Measurements from ENCODE around the gene DAB1. TPM values are rescaled to one million over a fixed set of nuclear protein-coding genes. Genes with fewer than 3 reads are reported as not detected.

The DAB1 gene
- polyA plus RNA-seq, 1 experiment = 0.05 TPM

GRCh38 chr1:57012315-57012714 is 411.5 kb downstream of the DAB1 start:
- no peak for DNase-seq (ENCODE audit: low read depth, low spot score)
- POLR2A ChIA-PET = no interaction called here
- Histone ChIP-seq H3K9me3 (ENCODE audit: control insufficient read depth, insufficient read depth, low read length) (no peaks in the 10 kb centered on the region), H3K4me3 (ENCODE audit: low read depth, low read length) (no peak overlapping the region), H3K27me3 (ENCODE audit: control insufficient read depth, insufficient read depth, low read length) (no peaks in the 10 kb centered on the region), H3K27ac (ENCODE audit: low read depth, low read length) (no peak overlapping the region)
- CTCF ChIA-PET = no interaction called here
- no peak for TF ChIP-seq CTCF (IDR thresholded peaks at IDR 0.05; ENCODE audit: low read depth, low read length)

- no peak for DNase-seq (ENCODE audit: low read depth, low spot score)
- no peaks in the 10 kb centered on the region for H3K9me3 ChIP-seq (ENCODE audit: control insufficient read depth, insufficient read depth, low read length)
- TF ChIP-seq CTCF (IDR thresholded peaks at IDR 0.05; ENCODE audit: low read depth, low read length) = no peak
- H3K27me3 ChIP-seq (ENCODE audit: control insufficient read depth, insufficient read depth, low read length) = no peaks in the 10 kb centered on the region
- no peak overlapping the region for H3K4me3 ChIP-seq (ENCODE audit: low read depth, low read length)
- no peak overlapping the region for H3K27ac ChIP-seq (ENCODE audit: low read depth, low read length)
- POLR2A ChIA-PET = no interaction called here
- CTCF ChIA-PET = no interaction called here
Measured at GRCh38 chr1:57010511-57010910, 413.3 kb downstream of the DAB1 start.

GRCh38 chr1:57007948-57008347 is 415.9 kb downstream of the DAB1 start:
- Histone ChIP-seq H3K9me3 (ENCODE audit: control insufficient read depth, insufficient read depth, low read length) (no peaks in the 10 kb centered on the region), H3K27me3 (ENCODE audit: control insufficient read depth, insufficient read depth, low read length) (no peaks in the 10 kb centered on the region), H3K27ac (ENCODE audit: low read depth, low read length) (no peak overlapping the region), H3K4me3 (ENCODE audit: low read depth, low read length) (no peak overlapping the region)
- CTCF ChIA-PET = no interaction called here
- POLR2A ChIA-PET = no interaction called here
- DNase-seq (ENCODE audit: low read depth, low spot score) = no peak
- no peak for TF ChIP-seq CTCF (IDR thresholded peaks at IDR 0.05; ENCODE audit: low read depth, low read length)

- Histone ChIP-seq H3K27me3 (ENCODE audit: control insufficient read depth, insufficient read depth, low read length) (no peaks in the 10 kb centered on the region), H3K4me3 (ENCODE audit: low read depth, low read length) (no peak overlapping the region), H3K9me3 (ENCODE audit: control insufficient read depth, insufficient read depth, low read length) (no peaks in the 10 kb centered on the region), H3K27ac (ENCODE audit: low read depth, low read length) (no peak overlapping the region)
- CTCF ChIA-PET = no interaction called here
- no peak for DNase-seq (ENCODE audit: low read depth, low spot score)
- POLR2A ChIA-PET = no interaction called here
- no peak for TF ChIP-seq CTCF (IDR thresholded peaks at IDR 0.05; ENCODE audit: low read depth, low read length)
Measured at GRCh38 chr1:57007472-57007871, 416.4 kb downstream of the DAB1 start.

GRCh38 chr1:57003398-57004139 is 420.3 kb downstream of the DAB1 start:
- no peak for TF ChIP-seq CTCF (IDR thresholded peaks at IDR 0.05; ENCODE audit: low read depth, low read length)
- ChIA-PET POLR2A (interaction anchor here (0.5 kb wide), 1 partner anchor 45 kb away, joined by 5 read pairs; no protein-coding TSS in a partner anchor), CTCF (no interaction called here)
- no peaks in the 10 kb centered on the region for H3K27me3 ChIP-seq (ENCODE audit: control insufficient read depth, insufficient read depth, low read length)
- no peaks in the 10 kb centered on the region for H3K9me3 ChIP-seq (ENCODE audit: control insufficient read depth, insufficient read depth, low read length)
- H3K27ac ChIP-seq (ENCODE audit: low read depth, low read length) = no peak overlapping the region
- DNase-seq (ENCODE audit: low read depth, low spot score) = no peak
- no peak overlapping the region for H3K4me3 ChIP-seq (ENCODE audit: low read depth, low read length)
